NCI-H2107 treated with DMSO at 0.1 percent for 48 hours (cell line): ENCODE measurements around the gene TNFRSF14.

Experiments used
- DNase-seq: peaks from one replicate; lab custom pipeline; 2025; ENCODE audit not compliant: unreplicated experiment; lab: John Stamatoyannopoulos, UW

Gene TNFRSF14

DNA sequence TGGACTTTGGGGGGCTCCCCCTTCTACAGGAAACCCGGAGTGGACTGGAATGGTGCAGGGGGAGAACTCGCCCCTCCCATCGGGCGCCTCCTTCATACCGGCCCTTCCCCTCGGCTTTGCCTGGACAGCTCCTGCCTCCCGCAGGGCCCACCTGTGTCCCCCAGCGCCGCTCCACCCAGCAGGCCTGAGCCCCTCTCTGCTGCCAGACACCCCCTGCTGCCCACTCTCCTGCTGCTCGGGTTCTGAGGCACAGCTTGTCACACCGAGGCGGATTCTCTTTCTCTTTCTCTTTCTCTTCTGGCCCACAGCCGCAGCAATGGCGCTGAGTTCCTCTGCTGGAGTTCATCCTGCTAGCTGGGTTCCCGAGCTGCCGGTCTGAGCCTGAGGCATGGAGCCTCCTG, at the start of gene TNFRSF14:
TNFRSF14 (plus strand) TSS at position 95 of the 401 bp plus-strand sequence; CDS start at position 389, 294 bp downstream.
- DNase-seq = no peak

GRCh38 chr1:2506901-2507565, 49.1 kb upstream of the TNFRSF14 start:
- DNase-seq = no peak

GRCh38 chr1:2507744-2508155, 48.4 kb upstream of the TNFRSF14 start:
- DNase-seq = no peak

GRCh38 chr1:2508180-2508579, 48.0 kb upstream of the TNFRSF14 start:
- no peak for DNase-seq

GRCh38 chr1:2508751-2509150, 47.4 kb upstream of the TNFRSF14 start:
- DNase-seq = no peak

DNA sequence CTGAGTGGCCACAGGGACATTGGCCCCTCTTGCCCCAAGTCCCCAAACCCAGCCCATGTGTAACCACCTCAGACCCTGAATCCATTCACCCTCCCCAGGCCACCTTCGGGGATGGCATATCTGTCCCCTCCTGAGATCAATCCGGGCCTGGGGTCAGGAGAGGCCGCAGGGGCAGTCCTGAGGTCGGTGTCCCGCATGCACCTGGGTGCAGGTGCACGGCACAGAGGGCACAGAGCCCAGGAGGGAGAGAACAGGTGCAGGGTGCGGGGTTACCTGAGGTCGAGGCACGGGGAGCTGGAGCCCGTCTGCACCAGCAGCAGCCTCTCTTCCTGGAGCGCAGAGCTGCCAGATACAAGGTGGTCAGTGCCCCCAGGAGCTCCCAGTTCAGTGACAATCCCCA, 46.6 kb upstream of the TNFRSF14 start:
- no peak for DNase-seq

- DNase-seq = no peak
Measured at GRCh38 chr1:2510366-2511155, 45.6 kb upstream of the TNFRSF14 start.

DNA sequence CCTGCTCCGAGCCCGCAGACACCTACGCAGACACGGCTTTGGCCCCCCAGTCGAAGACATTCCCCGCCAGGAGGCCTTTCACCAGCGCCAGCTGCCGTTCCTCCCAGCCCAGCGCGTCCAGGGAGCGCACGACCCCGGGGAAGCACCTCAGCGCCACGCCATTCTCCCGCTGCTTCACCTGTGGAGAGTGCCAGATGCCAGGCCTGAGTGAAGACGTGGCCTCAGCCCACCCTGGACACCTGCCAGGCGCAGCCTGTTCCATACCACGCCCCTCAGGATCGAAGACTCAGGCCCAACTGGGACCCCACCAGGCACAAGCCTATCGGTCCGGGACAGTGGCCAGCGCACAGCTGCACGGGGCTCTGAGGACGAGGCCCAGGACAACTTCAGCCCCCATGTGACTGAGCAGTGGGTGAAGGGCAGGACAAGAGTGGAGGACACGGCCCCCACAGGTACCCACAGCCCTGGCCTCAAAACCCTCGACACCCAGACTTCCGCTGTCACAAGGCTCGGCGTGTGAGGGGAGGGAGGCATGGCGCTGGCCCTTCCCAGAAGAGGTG, 43.2 kb upstream of the TNFRSF14 start:
- no peak for DNase-seq

DNA sequence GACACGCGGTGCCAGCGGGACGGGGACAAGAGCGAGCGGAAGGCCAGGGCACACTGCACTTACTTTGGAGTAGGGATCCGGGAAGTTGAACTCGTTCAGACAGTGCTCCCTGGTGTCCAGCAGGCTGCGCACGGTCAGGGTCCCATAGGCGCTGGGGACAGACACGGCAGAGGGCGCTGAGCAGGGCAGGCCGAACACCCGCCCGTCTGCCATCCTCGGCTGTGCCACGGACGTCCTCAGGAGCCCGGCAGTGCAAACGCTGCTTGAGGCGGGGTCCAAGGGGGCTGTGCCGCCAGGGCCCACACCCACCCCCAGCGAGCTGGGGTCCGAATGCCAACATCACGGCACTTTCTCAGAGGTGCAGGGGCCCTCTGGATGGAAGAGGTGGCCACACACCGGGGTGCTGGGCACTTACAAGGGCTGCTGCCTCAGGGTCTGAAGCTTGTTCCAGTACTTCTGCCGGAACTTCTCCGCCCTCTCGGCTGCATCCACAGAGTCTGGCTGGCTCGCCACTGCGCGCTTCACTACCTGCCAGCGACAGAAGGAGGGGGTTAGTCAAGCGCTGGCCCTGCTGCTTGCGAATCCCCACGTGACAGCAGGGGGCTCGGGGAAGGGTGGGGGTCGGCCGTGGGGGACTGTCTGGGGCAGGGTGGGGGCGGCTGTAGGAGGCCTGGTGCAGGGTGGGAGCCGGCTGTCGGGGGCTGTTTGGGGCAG, 42.1 kb upstream of the TNFRSF14 start:
- no peak for DNase-seq

DNA sequence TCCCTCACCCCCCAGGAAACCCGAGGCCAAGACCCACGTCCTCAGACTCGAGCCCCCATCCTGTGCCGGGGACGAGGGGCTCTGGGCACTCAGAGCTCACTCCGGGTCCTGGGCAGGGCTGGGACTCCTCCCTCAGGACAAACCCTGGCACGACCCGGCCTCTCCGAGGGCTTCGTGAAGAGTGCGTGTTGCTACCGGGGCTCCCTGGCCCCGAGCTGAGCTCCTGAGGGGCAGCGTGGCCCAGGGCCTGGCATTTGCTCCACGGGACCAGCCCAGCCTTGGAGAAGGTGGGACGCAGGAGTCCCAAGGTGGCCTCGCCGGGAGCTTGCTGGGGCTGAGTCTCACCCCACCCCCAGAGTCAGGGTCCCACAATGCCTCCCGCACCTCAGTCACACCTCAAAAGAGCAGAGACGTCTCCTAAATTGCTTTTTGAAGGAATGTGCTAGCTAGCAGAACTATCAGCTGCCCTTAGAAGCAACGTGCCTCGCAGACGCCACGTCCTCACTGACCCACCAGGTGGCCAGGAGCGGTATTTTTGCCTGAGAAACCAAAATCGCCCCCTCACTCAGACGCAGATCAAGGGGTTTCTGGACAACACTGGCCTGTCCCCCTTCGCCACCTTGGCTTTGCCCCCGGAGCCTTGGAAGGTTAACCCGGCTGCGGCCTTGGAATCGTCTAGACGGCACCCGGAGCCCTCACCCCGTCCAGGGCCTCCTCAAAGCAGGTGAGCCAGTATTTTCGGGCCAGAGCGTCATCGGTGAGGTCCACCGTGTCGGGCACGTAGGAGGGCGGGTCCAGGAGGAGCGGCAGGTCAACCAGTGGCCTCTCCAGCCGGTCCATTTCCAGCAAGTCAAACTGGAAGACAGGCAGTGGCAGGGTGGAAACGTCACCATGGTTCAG, 41.1 kb upstream of the TNFRSF14 start:
- no peak for DNase-seq

DNA sequence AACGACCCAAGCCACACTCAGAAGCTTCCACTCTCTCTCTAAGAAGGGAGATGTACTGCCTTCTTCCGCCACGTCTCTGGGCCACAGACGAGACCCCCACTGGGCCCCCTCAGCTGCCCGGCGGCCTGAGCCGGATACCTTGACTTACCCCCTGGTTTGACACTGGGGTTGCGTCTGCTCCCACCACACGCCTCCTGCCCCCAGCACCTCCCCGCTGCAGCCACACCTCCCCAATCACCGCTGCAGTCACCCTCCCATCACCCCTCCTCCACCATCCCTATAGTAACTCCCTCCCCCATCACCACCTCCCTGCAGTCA, 40.4 kb upstream of the TNFRSF14 start:
- DNase-seq = no peak

DNA sequence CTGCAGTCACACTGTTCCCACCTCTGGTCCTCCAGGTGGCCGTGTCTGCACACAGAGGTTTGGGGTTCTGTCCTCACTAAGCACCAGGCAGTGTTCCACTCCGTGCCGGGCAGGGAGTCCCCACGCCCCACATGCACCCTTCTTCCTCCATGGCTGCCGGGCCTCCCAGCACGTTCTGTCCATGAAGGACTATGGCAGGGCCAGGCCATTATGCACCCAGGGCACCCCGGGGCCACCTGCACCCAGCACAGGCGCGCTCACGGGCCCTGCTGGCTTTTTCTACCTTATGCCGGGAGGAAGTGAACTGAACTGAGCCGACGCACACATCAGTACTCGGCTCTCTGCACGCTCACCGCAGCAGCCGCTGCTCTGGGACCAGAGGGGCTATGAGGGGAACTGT, 40.0 kb upstream of the TNFRSF14 start:
- DNase-seq = no peak

DNA sequence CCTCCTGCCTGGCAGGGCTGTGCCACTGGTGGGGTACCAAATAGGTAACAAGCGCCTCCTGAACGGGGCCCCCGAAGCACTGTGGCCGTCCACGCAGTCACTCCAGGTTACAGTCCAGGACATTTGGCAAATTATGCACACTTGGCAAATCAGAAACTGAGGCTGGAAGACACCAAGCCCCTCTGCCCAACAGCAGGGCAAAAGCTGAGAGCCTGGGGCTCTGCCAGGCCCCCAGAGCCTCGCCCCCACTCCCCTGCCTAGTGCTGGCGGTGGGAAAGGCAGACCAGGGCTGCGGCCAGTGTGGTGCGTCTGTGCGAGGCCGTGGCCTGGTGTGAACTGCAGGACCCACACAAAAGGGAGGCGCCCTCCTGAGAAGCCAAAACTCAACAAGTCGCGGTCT, 39.2 kb upstream of the TNFRSF14 start:
- no peak for DNase-seq

- DNase-seq = no peak
Measured at GRCh38 chr1:2517966-2518365, 38.2 kb upstream of the TNFRSF14 start.

- DNase-seq = no peak
Measured at GRCh38 chr1:2518528-2518927, 37.6 kb upstream of the TNFRSF14 start.

- DNase-seq = no peak
Measured at GRCh38 chr1:2519029-2519685, 37.0 kb upstream of the TNFRSF14 start.

GRCh38 chr1:2519729-2520128, 36.4 kb upstream of the TNFRSF14 start:
- no peak for DNase-seq

GRCh38 chr1:2520206-2520605, 36.0 kb upstream of the TNFRSF14 start:
- DNase-seq = no peak

DNA sequence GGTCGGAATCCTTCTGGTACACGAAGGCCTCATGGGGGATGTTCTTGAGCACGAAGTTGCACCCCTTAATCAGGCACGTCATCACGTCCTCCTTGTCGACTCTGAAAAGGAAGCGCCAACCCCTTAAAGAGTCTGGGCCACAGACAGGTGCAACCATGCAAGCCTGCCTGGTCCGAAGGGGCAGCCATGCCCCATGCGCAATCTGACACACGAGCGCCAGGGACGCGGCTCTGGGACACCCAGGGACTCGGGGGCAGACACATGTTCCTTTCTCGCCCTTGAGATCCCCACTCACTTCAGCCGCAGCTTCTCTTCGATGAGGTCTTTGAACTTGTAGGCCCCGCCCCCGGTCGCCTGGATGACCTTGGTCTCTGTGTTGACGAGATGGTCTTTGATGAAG, 35.4 kb upstream of the TNFRSF14 start:
- no peak for DNase-seq

GRCh38 chr1:2522230-2522629, 33.9 kb upstream of the TNFRSF14 start:
- no peak for DNase-seq
